ENCODE data around the gene HCCS.
A peak's percentile ranks its signal among the peaks of the same experiment; 100 is the strongest.

HCCS gene

GRCh38 chrX:11111037-11111851 is at the start of gene HCCS:
Gene HCCS (plus strand): TSS chrX:11111332. CDS start chrX:11112061, 729 bp downstream.
- peak within 1 kb of the TSS; percentile 23 to 83 (median 80) for H3K9ac ChIP-seq (ENCODE audit: low read length in 5 of 5)
- peaks cover 4 to 17% (median 11%) of the 10 kb centered on the region in 5 donors for H3K36me3 ChIP-seq (ENCODE audit: control insufficient read depth in 5 of 5, insufficient read depth in 5 of 5, low read length in 5 of 5)
- H3K27me3 ChIP-seq (ENCODE audit: control insufficient read depth in 5 of 5, insufficient read depth in 4 of 5, low read length in 5 of 5): peaks cover 0 to 5% (median 0%) of the 10 kb centered on the region in 5 donors
- H3K4me1 ChIP-seq (ENCODE audit: control insufficient read depth in 5 of 5, insufficient read depth in 5 of 5, low read length in 5 of 5): peaks cover 0 to 22% (median 18%) of the 10 kb centered on the region in 5 donors
- H3K27ac ChIP-seq (ENCODE audit: low read depth, low read length): peak within 1 kb of the TSS; percentile 51
- H3K9me3 ChIP-seq (ENCODE audit: control insufficient read depth in 5 of 5, low read length in 5 of 5): no peaks in the 10 kb centered on the region
- peak within 1 kb of the TSS; percentile 63 to 74 (median 70) for H3K4me3 ChIP-seq (ENCODE audit: low read depth in 1 of 5, low read length in 5 of 5)

GRCh38 chrX:11064276-11064675 is 46.9 kb upstream of the HCCS start:
- Histone ChIP-seq H3K4me3 (ENCODE audit: low read depth in 1 of 5, low read length in 5 of 5) (no peak overlapping the region), H3K9ac (ENCODE audit: low read length in 5 of 5) (no peak overlapping the region), H3K36me3 (ENCODE audit: control insufficient read depth in 5 of 5, insufficient read depth in 5 of 5, low read length in 5 of 5) (no peaks in the 10 kb centered on the region), H3K27ac (ENCODE audit: low read depth, low read length) (no peak overlapping the region), H3K9me3 (ENCODE audit: control insufficient read depth in 5 of 5, low read length in 5 of 5) (no peaks in the 10 kb centered on the region), H3K27me3 (ENCODE audit: control insufficient read depth in 5 of 5, insufficient read depth in 4 of 5, low read length in 5 of 5) (peaks cover 0 to 4% (median 2%) of the 10 kb centered on the region in 5 donors), H3K4me1 (ENCODE audit: control insufficient read depth in 5 of 5, insufficient read depth in 5 of 5, low read length in 5 of 5) (no peaks in the 10 kb centered on the region)

- Histone ChIP-seq H3K4me1 (ENCODE audit: control insufficient read depth in 5 of 5, insufficient read depth in 5 of 5, low read length in 5 of 5) (no peaks in the 10 kb centered on the region), H3K27ac (ENCODE audit: low read depth, low read length) (no peak overlapping the region), H3K4me3 (ENCODE audit: low read depth in 1 of 5, low read length in 5 of 5) (no peak overlapping the region), H3K9me3 (ENCODE audit: control insufficient read depth in 5 of 5, low read length in 5 of 5) (no peaks in the 10 kb centered on the region), H3K27me3 (ENCODE audit: control insufficient read depth in 5 of 5, insufficient read depth in 4 of 5, low read length in 5 of 5) (peaks cover 0 to 4% (median 2%) of the 10 kb centered on the region in 5 donors), H3K36me3 (ENCODE audit: control insufficient read depth in 5 of 5, insufficient read depth in 5 of 5, low read length in 5 of 5) (no peaks in the 10 kb centered on the region), H3K9ac (ENCODE audit: low read length in 5 of 5) (no peak overlapping the region)
These were observed 46.1 kb upstream of the HCCS start for GRCh38 chrX:11064851-11065600.

- no peak overlapping the region for H3K9ac ChIP-seq (ENCODE audit: low read length in 5 of 5)
- H3K36me3 ChIP-seq (ENCODE audit: control insufficient read depth in 5 of 5, insufficient read depth in 5 of 5, low read length in 5 of 5): no peaks in the 10 kb centered on the region
- H3K4me1 ChIP-seq (ENCODE audit: control insufficient read depth in 5 of 5, insufficient read depth in 5 of 5, low read length in 5 of 5): no peaks in the 10 kb centered on the region
- no peak overlapping the region for H3K27ac ChIP-seq (ENCODE audit: low read depth, low read length)
- peaks cover 0 to 4% (median 2%) of the 10 kb centered on the region in 5 donors for H3K27me3 ChIP-seq (ENCODE audit: control insufficient read depth in 5 of 5, insufficient read depth in 4 of 5, low read length in 5 of 5)
- no peaks in the 10 kb centered on the region for H3K9me3 ChIP-seq (ENCODE audit: control insufficient read depth in 5 of 5, low read length in 5 of 5)
- no peak overlapping the region for H3K4me3 ChIP-seq (ENCODE audit: low read depth in 1 of 5, low read length in 5 of 5)
These were observed 44.3 kb upstream of the HCCS start for GRCh38 chrX:11066812-11067211.

DNA sequence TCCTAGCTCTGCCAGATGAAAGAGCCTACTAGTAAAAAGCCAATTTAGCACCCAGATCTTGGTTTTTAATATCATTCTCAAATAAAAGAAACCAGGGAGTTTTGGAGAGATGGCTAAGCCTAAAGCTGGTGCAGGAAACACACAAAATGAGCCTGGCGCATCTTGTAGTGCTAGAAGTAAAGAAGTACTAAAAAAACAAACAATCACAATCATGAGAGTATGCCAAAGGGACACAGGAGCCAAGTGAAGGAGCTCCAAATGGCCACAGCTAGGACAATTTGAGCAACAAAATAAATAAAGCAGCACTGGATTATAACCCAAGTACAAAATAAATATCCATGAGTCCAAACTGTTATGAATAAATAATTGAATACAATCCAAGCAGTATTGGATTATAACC is 37.8 kb upstream of the HCCS start:
- Histone ChIP-seq H3K36me3 (ENCODE audit: control insufficient read depth in 5 of 5, insufficient read depth in 5 of 5, low read length in 5 of 5) (no peaks in the 10 kb centered on the region), H3K9me3 (ENCODE audit: control insufficient read depth in 5 of 5, low read length in 5 of 5) (peaks cover 0 to 4% (median 0%) of the 10 kb centered on the region in 5 donors), H3K27me3 (ENCODE audit: control insufficient read depth in 5 of 5, insufficient read depth in 4 of 5, low read length in 5 of 5) (no peaks in the 10 kb centered on the region), H3K4me1 (ENCODE audit: control insufficient read depth in 5 of 5, insufficient read depth in 5 of 5, low read length in 5 of 5) (no peaks in the 10 kb centered on the region), H3K27ac (ENCODE audit: low read depth, low read length) (no peak overlapping the region), H3K4me3 (ENCODE audit: low read depth in 1 of 5, low read length in 5 of 5) (no peak overlapping the region), H3K9ac (ENCODE audit: low read length in 5 of 5) (no peak overlapping the region)

DNA sequence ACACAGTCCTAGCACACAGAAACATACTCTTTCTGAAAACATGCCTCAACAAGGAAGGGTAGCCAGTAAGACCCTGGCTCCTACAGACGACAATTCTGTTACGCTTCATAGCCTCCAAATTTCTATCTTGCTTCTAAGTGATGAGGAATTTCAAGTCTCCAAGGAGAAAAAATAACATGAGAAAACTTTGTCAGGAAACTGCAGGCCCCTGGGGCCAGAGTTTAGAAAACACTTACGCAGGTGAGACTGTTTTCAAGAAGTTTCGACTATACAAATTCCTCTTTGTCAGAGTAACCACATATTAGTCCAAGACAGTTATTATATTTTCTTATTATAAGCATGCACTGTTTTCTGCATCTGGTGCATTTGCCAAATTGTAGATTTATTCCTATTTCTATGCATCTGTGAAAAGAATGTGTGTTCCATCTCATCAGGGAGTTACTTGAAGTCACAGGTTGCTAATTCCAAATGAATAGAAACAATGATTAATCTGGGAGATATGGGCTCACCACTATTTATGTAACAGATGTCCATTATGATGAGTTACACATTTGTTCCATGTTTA is 30.3 kb upstream of the HCCS start:
- no peak overlapping the region for H3K9ac ChIP-seq (ENCODE audit: low read length in 5 of 5)
- H3K9me3 ChIP-seq (ENCODE audit: control insufficient read depth in 5 of 5, low read length in 5 of 5): no peaks in the 10 kb centered on the region
- peaks cover 0 to 3% (median 0%) of the 10 kb centered on the region in 5 donors for H3K27me3 ChIP-seq (ENCODE audit: control insufficient read depth in 5 of 5, insufficient read depth in 4 of 5, low read length in 5 of 5)
- no peak overlapping the region for H3K4me3 ChIP-seq (ENCODE audit: low read depth in 1 of 5, low read length in 5 of 5)
- H3K27ac ChIP-seq (ENCODE audit: low read depth, low read length): no peak overlapping the region
- no peaks in the 10 kb centered on the region for H3K36me3 ChIP-seq (ENCODE audit: control insufficient read depth in 5 of 5, insufficient read depth in 5 of 5, low read length in 5 of 5)
- no peaks in the 10 kb centered on the region for H3K4me1 ChIP-seq (ENCODE audit: control insufficient read depth in 5 of 5, insufficient read depth in 5 of 5, low read length in 5 of 5)

GRCh38 chrX:11081511-11081910 is 29.6 kb upstream of the HCCS start:
- no peak overlapping the region for H3K4me3 ChIP-seq (ENCODE audit: low read depth in 1 of 5, low read length in 5 of 5)
- no peak overlapping the region for H3K9ac ChIP-seq (ENCODE audit: low read length in 5 of 5)
- H3K36me3 ChIP-seq (ENCODE audit: control insufficient read depth in 5 of 5, insufficient read depth in 5 of 5, low read length in 5 of 5): no peaks in the 10 kb centered on the region
- no peaks in the 10 kb centered on the region for H3K4me1 ChIP-seq (ENCODE audit: control insufficient read depth in 5 of 5, insufficient read depth in 5 of 5, low read length in 5 of 5)
- no peak overlapping the region for H3K27ac ChIP-seq (ENCODE audit: low read depth, low read length)
- H3K9me3 ChIP-seq (ENCODE audit: control insufficient read depth in 5 of 5, low read length in 5 of 5): no peaks in the 10 kb centered on the region
- H3K27me3 ChIP-seq (ENCODE audit: control insufficient read depth in 5 of 5, insufficient read depth in 4 of 5, low read length in 5 of 5): peaks cover 0 to 3% (median 0%) of the 10 kb centered on the region in 5 donors

DNA sequence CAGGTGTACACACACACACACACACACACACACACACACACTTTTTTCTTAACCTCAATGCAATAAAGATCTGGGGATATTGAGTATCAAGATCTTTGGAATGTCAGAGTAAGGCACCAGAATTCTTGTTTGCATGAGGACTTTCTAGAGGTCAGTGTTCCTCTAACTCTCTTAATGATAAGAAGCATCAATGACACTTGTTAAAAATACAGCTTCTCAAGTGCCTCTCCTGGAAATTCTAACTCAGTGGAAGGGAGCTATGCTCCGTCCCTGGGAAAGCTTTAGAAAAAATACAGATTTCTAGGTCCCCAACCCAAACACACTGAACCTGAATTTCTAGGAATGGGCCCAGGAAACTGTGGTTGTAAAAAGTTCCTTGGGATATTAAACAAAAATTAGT is 25.8 kb upstream of the HCCS start:
- H3K4me1 ChIP-seq (ENCODE audit: control insufficient read depth in 5 of 5, insufficient read depth in 5 of 5, low read length in 5 of 5): no peaks in the 10 kb centered on the region
- H3K9ac ChIP-seq (ENCODE audit: low read length in 5 of 5): no peak overlapping the region
- H3K9me3 ChIP-seq (ENCODE audit: control insufficient read depth in 5 of 5, low read length in 5 of 5): peaks cover 3 to 24% (median 10%) of the 10 kb centered on the region in 5 donors
- H3K4me3 ChIP-seq (ENCODE audit: low read depth in 1 of 5, low read length in 5 of 5): no peak overlapping the region
- H3K27me3 ChIP-seq (ENCODE audit: control insufficient read depth in 5 of 5, insufficient read depth in 4 of 5, low read length in 5 of 5): peaks cover 0 to 3% (median 0%) of the 10 kb centered on the region in 5 donors
- H3K36me3 ChIP-seq (ENCODE audit: control insufficient read depth in 5 of 5, insufficient read depth in 5 of 5, low read length in 5 of 5): no peaks in the 10 kb centered on the region
- H3K27ac ChIP-seq (ENCODE audit: low read depth, low read length): no peak overlapping the region

DNA sequence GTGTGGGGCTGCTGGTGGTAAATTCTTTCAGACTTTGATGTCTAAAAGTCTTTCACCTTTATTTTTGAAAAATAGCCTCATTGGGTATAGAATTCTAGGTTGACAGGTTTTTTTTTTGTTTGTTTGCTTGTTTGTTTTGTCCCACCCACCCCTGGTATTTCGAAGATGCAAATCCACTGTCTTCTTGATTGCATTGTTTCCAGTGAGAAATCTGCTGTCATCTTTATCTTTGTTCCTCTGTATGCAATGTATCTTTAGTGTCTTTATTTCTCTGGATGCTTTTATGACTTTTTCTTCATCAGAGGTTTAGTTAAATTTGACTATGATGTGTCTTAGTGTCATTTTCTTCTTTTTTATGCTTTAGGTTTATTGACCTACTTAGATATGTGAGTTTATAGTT is 21.3 kb upstream of the HCCS start:
- Histone ChIP-seq H3K36me3 (ENCODE audit: control insufficient read depth in 5 of 5, insufficient read depth in 5 of 5, low read length in 5 of 5) (no peaks in the 10 kb centered on the region), H3K27me3 (ENCODE audit: control insufficient read depth in 5 of 5, insufficient read depth in 4 of 5, low read length in 5 of 5) (no peaks in the 10 kb centered on the region), H3K27ac (ENCODE audit: low read depth, low read length) (no peak overlapping the region), H3K9me3 (ENCODE audit: control insufficient read depth in 5 of 5, low read length in 5 of 5) (peaks cover 7 to 29% (median 16%) of the 10 kb centered on the region in 5 donors), H3K9ac (ENCODE audit: low read length in 5 of 5) (no peak overlapping the region), H3K4me3 (ENCODE audit: low read depth in 1 of 5, low read length in 5 of 5) (no peak overlapping the region), H3K4me1 (ENCODE audit: control insufficient read depth in 5 of 5, insufficient read depth in 5 of 5, low read length in 5 of 5) (no peaks in the 10 kb centered on the region)

GRCh38 chrX:11097933-11098332 is 13.2 kb upstream of the HCCS start:
- peaks cover 0 to 3% (median 0%) of the 10 kb centered on the region in 5 donors for H3K27me3 ChIP-seq (ENCODE audit: control insufficient read depth in 5 of 5, insufficient read depth in 4 of 5, low read length in 5 of 5)
- no peak overlapping the region for H3K27ac ChIP-seq (ENCODE audit: low read depth, low read length)
- no peak overlapping the region for H3K9ac ChIP-seq (ENCODE audit: low read length in 5 of 5)
- peaks cover 0 to 2% (median 0%) of the 10 kb centered on the region in 5 donors for H3K9me3 ChIP-seq (ENCODE audit: control insufficient read depth in 5 of 5, low read length in 5 of 5)
- no peaks in the 10 kb centered on the region for H3K36me3 ChIP-seq (ENCODE audit: control insufficient read depth in 5 of 5, insufficient read depth in 5 of 5, low read length in 5 of 5)
- H3K4me1 ChIP-seq (ENCODE audit: control insufficient read depth in 5 of 5, insufficient read depth in 5 of 5, low read length in 5 of 5): peaks cover 0 to 3% (median 0%) of the 10 kb centered on the region in 5 donors
- no peak overlapping the region for H3K4me3 ChIP-seq (ENCODE audit: low read depth in 1 of 5, low read length in 5 of 5)
